K562 (cell line): ENCODE results near the gene NLRP7. TPM values are rescaled to one million over a fixed set of nuclear protein-coding genes. Genes with fewer than 3 reads are reported as not detected.

Experiments
- ARNT ChIP-seq, 2 experiments: fragments of 450-650 bp; IDR thresholded peaks; 2 replicates each; pipeline ENCODE4 v1.6.1; 2016; ENCODE audit warnings: mild to moderate bottlenecking in 1 of 2
- CAMTA2 ChIP-seq: fragments of 250-450 bp; sonication (Bioruptor Pico); conservative IDR thresholded peaks from 2 replicates; pipeline ENCODE4 v1.5.1; 2022
- CBX3 ChIP-seq, 2 experiments: IDR thresholded peaks; 1 replicate in 1 of 2; 2 replicates in 1 of 2; pipeline ENCODE4 v1.6.1; 2012; ENCODE audit warnings: inconsistent platforms in 2 of 2, low read length in 2 of 2, borderline replicate concordance in 1 of 2, control low read depth in 1 of 2
- CBX5 ChIP-seq: IDR thresholded peaks from 2 replicates; pipeline ENCODE4 v1.6.1; 2014; ENCODE audit warnings: low read depth, borderline replicate concordance
- GTF2F1 ChIP-seq: IDR thresholded peaks from 2 replicates; pipeline ENCODE4 v1.6.1; 2011; ENCODE audit warnings: low read depth, low read length, improper control_type of control experiment
- KDM4B ChIP-seq, 2 experiments: fragments of 450-650 bp in 1 of 2; sonication (generic) in 1 of 2; IDR thresholded peaks; 2 replicates each; pipeline ENCODE4 v1.6.1; 2016 to 2017; ENCODE audit warnings: borderline replicate concordance in 2 of 2, antibody characterized with exemption in 1 of 2, low read depth in 1 of 2, mild to moderate bottlenecking in 1 of 2
- KLF10 ChIP-seq: fragments of 250-450 bp; sonication (Bioruptor Pico); IDR thresholded peaks from 2 replicates; pipeline ENCODE4 v1.6.1; 2021; ENCODE audit warnings: matching md5 sums
- MCM7 ChIP-seq, 2 experiments: fragments of 450-650 bp; IDR thresholded peaks; 2 replicates each; pipeline ENCODE4 v1.6.1; 2016 to 2018
- RBM39 ChIP-seq: fragments of 200-400 bp; formaldehyde crosslinking; optimal IDR thresholded peaks from 2 replicates; pipeline ENCODE3; 2018; ENCODE audit warnings: low read depth, low read length
- ZC3H11A ChIP-seq: IDR thresholded peaks from 2 replicates; pipeline ENCODE4 v1.6.1; 2012; ENCODE audit warnings: low read depth, low read length, improper control_type of control experiment
- ZNF197 ChIP-seq: fragments of 200-800 bp; sonication (Bioruptor generic); IDR thresholded peaks from 2 replicates; pipeline ENCODE4 v1.6.1; 2016; ENCODE audit warnings: low read depth, missing genetic modification characterization, missing compliant biosample characterization
- ZNF217 ChIP-seq: sonication (generic); formaldehyde crosslinking; IDR thresholded peaks from 2 replicates; pipeline ENCODE4 v1.8.0; 2022; ENCODE audit warnings: mild to moderate bottlenecking, missing genetic modification reagents
- ZSCAN32 ChIP-seq: fragments of 450-650 bp; formaldehyde crosslinking; IDR thresholded peaks from 2 replicates; pipeline ENCODE4 v1.4.0; 2020; ENCODE audit warnings: mild to moderate bottlenecking, moderate library complexity
- ZZZ3 ChIP-seq: fragments of 450-650 bp; IDR thresholded peaks from 2 replicates; pipeline ENCODE4 v1.6.1; 2016; ENCODE audit warnings: antibody characterized with exemption, mild to moderate bottlenecking, moderate library complexity
- polyA plus RNA-seq, 8 experiments: library from polyadenylated mRNA; depleted of rRNA in 4 of 8; stranded (reverse) in 5 of 8; unstranded in 3 of 8; fragments of >200 nt; fragmentation: Nextera tagmentation in 2 of 8; fragmentation: Illumina TruSeq in 1 of 8; extraction: Ambion mirVana in 2 of 8; extraction: Trizol in 1 of 8; gene quantifications; 2 replicates each; pipeline versions ENCODE4 v1.2.1 to v1.2.3, GENCODE V29; 2011 to 2014; ENCODE audit warnings: inconsistent platforms in 1 of 8, missing spikeins in 1 of 8
- total RNA-seq, 7 experiments: library from RNA; depleted of rRNA in 6 of 7; stranded (reverse); fragments of >200 nt in 6 of 7; fragmentation: Illumina TruSeq in 2 of 7; extraction: Trizol in 2 of 7; gene quantifications; 2 replicates each; pipeline versions ENCODE4 v1.2.1 to v1.2.3, GENCODE V29; 2011 to 2021; ENCODE audit warnings: low replicate concordance in 1 of 7
- TF ChIP-seq, protein P1 (sequence below): IDR thresholded peaks from 2 replicates; pipeline ENCODE4 v1.6.1; 2011; ENCODE audit warnings: borderline replicate concordance, low read depth, mild to moderate bottlenecking, moderate library complexity, low read length; ENCODE audit not compliant: insufficient read depth, poor library complexity, severe bottlenecking
- TF ChIP-seq, protein P2 (sequence below): sonication (generic); formaldehyde crosslinking; IDR thresholded peaks from 2 replicates; pipeline ENCODE4 v1.9.0; 2022; ENCODE audit warnings: mild to moderate bottlenecking, missing genetic modification reagents
- TF ChIP-seq, protein P3 (sequence below): sonication (generic); formaldehyde crosslinking; IDR thresholded peaks from 2 replicates; pipeline ENCODE4 v1.8.1; 2023; ENCODE audit warnings: mild to moderate bottlenecking, missing genetic modification reagents
- TF ChIP-seq, protein P4 (sequence below), 2 experiments: IDR thresholded peaks in 1 of 2; conservative IDR thresholded peaks in 1 of 2; 2 replicates each; pipeline ENCODE4 v1.6.1; 2016; ENCODE audit warnings: low read depth in 2 of 2, mild to moderate bottlenecking in 1 of 2, missing compliant biosample characterization in 1 of 2, missing genetic modification characterization in 1 of 2, moderate library complexity in 1 of 2
- TF ChIP-seq, protein P5 (sequence below), 2 experiments: fragments of 450-650 bp; conservative IDR thresholded peaks; 2 replicates each; pipeline ENCODE4 v1.6.1; 2017; ENCODE audit warnings: mild to moderate bottlenecking in 2 of 2, moderate library complexity in 2 of 2

The NLRP7 gene
- total and polyA plus RNA-seq, 9 of the 15 experiments (the other 6 are each of a cell fraction or from before 2014, with no cell fraction given), result 0.03 to 0.22 (median 0.09) TPM; not detected in 3

DNA sequence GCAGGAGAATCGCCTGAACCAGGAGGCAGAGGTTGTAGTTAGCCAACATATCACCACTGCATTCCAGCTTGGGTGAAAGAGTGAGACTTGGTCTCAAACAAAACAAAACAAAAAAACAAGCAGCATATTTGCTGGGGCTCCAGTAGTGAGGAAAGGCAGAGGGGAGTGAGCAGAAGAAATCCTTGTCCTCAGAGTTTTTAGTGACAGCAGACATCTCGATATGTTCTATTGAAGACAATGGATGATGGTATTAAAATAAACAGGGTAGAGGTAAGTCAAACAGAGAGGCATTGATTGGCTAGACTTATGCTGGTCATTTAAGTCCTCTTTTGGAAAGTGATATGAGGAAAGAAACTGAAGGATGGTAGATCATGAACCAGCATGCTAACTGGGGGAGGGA, 19.0 kb downstream of the NLRP7 start (continued):
- no peak for TF ChIP-seq ZC3H11A
- TF ChIP-seq MCM7 (IDR thresholded peaks at IDR 0.05), result no peak
- TF ChIP-seq ZNF197 (CRISPR knock-in tag), result no peak
- TF ChIP-seq CBX5, result peak; percentile 94
- no peak for TF ChIP-seq KDM4B (IDR thresholded peaks at IDR 0.05; ENCODE audit: borderline replicate concordance in 2 of 2, low read depth in 1 of 2)
- TF ChIP-seq GTF2F1, result no peak
- TF ChIP-seq, protein P1, sequence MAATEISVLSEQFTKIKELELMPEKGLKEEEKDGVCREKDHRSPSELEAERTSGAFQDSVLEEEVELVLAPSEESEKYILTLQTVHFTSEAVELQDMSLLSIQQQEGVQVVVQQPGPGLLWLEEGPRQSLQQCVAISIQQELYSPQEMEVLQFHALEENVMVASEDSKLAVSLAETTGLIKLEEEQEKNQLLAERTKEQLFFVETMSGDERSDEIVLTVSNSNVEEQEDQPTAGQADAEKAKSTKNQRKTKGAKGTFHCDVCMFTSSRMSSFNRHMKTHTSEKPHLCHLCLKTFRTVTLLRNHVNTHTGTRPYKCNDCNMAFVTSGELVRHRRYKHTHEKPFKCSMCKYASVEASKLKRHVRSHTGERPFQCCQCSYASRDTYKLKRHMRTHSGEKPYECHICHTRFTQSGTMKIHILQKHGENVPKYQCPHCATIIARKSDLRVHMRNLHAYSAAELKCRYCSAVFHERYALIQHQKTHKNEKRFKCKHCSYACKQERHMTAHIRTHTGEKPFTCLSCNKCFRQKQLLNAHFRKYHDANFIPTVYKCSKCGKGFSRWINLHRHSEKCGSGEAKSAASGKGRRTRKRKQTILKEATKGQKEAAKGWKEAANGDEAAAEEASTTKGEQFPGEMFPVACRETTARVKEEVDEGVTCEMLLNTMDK, result no peak
- peak in 1 of 2 experiments; percentile 99; a peak in 2 of 3 replicates for TF ChIP-seq CBX3 (IDR thresholded peaks at IDR 0.05; ENCODE audit: borderline replicate concordance in 1 of 2, low read length in 2 of 2)
- TF ChIP-seq, protein P2, sequence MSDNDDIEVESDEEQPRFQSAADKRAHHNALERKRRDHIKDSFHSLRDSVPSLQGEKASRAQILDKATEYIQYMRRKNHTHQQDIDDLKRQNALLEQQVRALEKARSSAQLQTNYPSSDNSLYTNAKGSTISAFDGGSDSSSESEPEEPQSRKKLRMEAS, result no peak
- TF ChIP-seq ZSCAN32 (CRISPR knock-in tag), result no peak
- TF ChIP-seq, protein P3, sequence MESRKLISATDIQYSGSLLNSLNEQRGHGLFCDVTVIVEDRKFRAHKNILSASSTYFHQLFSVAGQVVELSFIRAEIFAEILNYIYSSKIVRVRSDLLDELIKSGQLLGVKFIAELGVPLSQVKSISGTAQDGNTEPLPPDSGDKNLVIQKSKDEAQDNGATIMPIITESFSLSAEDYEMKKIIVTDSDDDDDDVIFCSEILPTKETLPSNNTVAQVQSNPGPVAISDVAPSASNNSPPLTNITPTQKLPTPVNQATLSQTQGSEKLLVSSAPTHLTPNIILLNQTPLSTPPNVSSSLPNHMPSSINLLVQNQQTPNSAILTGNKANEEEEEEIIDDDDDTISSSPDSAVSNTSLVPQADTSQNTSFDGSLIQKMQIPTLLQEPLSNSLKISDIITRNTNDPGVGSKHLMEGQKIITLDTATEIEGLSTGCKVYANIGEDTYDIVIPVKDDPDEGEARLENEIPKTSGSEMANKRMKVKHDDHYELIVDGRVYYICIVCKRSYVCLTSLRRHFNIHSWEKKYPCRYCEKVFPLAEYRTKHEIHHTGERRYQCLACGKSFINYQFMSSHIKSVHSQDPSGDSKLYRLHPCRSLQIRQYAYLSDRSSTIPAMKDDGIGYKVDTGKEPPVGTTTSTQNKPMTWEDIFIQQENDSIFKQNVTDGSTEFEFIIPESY (CRISPR knock-in tag), result no peak
- TF ChIP-seq ZZZ3, result no peak
- no peak for TF ChIP-seq ARNT (IDR thresholded peaks at IDR 0.05)
- TF ChIP-seq CAMTA2 (CRISPR knock-in tag), result no peak
- TF ChIP-seq, protein P4, sequence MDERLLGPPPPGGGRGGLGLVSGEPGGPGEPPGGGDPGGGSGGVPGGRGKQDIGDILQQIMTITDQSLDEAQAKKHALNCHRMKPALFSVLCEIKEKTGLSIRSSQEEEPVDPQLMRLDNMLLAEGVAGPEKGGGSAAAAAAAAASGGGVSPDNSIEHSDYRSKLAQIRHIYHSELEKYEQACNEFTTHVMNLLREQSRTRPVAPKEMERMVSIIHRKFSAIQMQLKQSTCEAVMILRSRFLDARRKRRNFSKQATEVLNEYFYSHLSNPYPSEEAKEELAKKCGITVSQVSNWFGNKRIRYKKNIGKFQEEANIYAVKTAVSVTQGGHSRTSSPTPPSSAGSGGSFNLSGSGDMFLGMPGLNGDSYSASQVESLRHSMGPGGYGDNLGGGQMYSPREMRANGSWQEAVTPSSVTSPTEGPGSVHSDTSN (CRISPR knock-in tag; IDR thresholded peaks at IDR 0.05; ENCODE audit: low read depth), result no peak
- TF ChIP-seq, protein P4 (tag; conservative IDR thresholded peaks at IDR 0.05; ENCODE audit: low read depth), result 0 out of 2 replicates have a peak, but pooled peaks have one; percentile 15
- TF ChIP-seq RBM39, result no peak
- TF ChIP-seq ZNF217 (CRISPR knock-in tag), result no peak
- TF ChIP-seq KLF10 (CRISPR knock-in tag), result no peak
- TF ChIP-seq, protein P5, sequence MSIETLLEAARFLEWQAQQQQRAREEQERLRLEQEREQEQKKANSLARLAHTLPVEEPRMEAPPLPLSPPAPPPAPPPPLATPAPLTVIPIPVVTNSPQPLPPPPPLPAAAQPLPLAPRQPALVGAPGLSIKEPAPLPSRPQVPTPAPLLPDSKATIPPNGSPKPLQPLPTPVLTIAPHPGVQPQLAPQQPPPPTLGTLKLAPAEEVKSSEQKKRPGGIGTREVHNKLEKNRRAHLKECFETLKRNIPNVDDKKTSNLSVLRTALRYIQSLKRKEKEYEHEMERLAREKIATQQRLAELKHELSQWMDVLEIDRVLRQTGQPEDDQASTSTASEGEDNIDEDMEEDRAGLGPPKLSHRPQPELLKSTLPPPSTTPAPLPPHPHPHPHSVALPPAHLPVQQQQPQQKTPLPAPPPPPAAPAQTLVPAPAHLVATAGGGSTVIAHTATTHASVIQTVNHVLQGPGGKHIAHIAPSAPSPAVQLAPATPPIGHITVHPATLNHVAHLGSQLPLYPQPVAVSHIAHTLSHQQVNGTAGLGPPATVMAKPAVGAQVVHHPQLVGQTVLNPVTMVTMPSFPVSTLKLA (conservative IDR thresholded peaks at IDR 0.05), result no peak
